ENCODE results near the gene SV2B. TPM values are rescaled to one million over a fixed set of nuclear protein-coding genes. Genes with fewer than 3 reads are reported as not detected.

The SV2B gene
- polyA plus RNA-seq, 2 donors = 0.02 to 0.07 TPM

DNA sequence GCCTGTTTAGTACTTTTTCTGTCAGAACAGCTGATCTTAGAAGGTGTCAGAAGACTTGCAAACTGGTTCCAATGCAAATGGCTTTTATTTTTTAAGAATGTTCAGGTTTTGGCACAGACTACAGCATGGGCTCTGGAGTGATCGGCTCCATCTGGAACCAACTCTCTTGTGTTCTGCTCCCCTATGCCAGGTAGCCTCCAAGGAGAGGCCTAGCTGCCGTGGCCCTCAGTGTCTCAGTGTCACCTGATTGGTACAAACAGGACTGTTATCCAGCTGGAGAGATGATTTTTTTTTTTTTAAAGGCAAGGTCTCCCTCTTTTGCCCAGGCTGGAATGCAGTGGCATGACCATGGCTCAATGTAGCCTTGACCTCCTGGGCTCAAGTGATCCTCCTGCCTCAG is 183.1 kb downstream of the SV2B start:
- WGBS, 2 donors = 78 to 87% methylated on average over 2 of the region's 2 CpGs
- Histone ChIP-seq H3K36me3 (ENCODE audit: control insufficient read depth in 2 of 2, insufficient read depth in 2 of 2, low read length in 1 of 2) (no peaks in the 10 kb centered on the region), H3K4me1 (ENCODE audit: control insufficient read depth in 2 of 2, insufficient read depth in 2 of 2, low read length in 1 of 2) (no peaks in the 10 kb centered on the region), H3K27ac (ENCODE audit: low read depth in 2 of 2, low read length in 1 of 2) (no peak overlapping the region), H3K27me3 (ENCODE audit: control insufficient read depth in 1 of 2, insufficient read depth in 2 of 2, low read length in 2 of 2) (no peaks in the 10 kb centered on the region), H3K4me3 (ENCODE audit: low read depth in 1 of 2, low read length in 2 of 2) (no peak overlapping the region), H3K9me3 (ENCODE audit: control insufficient read depth in 2 of 2, insufficient read depth in 1 of 2, low read depth in 1 of 2, low read length in 1 of 2) (no peaks in the 10 kb centered on the region)

DNA sequence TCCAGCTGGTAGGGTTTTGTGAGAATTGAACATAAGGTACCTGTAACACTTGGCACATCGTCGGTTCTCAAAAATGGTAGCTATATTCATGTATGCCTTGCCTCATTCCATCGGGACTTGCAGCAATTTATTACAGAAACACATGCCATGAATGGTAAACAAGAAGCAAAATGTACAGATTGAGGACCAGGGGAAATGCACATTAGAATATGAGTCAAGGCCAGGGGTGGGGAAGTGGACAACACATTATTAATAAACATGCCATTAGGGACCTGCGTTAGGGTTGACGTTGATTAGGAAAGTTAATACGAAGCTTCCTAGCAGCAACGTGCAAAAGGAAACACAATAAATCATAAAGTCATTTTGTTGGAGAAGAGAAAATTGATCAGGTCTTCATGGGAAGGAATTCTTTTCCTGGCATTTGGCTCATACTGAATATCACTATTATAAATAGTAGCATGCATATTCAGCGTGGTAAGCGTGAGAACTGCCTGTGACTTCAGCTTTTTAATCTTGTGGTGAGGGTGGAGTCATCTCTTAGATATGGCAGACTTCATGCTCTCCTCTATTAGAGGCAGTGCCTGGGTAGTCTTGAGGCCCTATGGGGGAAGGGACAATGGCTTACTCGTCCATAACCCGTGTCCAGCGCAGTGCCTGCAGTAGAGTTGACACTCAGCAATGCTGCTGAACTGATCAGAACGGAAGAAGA is 184.9 kb downstream of the SV2B start:
- WGBS, 2 donors = 80 to 86% methylated on average over 13 of the region's 13 CpGs
- Histone ChIP-seq H3K4me1 (ENCODE audit: control insufficient read depth in 2 of 2, insufficient read depth in 2 of 2, low read length in 1 of 2) (no peaks in the 10 kb centered on the region), H3K9me3 (ENCODE audit: control insufficient read depth in 2 of 2, insufficient read depth in 1 of 2, low read depth in 1 of 2, low read length in 1 of 2) (no peaks in the 10 kb centered on the region), H3K27me3 (ENCODE audit: control insufficient read depth in 1 of 2, insufficient read depth in 2 of 2, low read length in 2 of 2) (no peaks in the 10 kb centered on the region), H3K36me3 (ENCODE audit: control insufficient read depth in 2 of 2, insufficient read depth in 2 of 2, low read length in 1 of 2) (no peaks in the 10 kb centered on the region), H3K4me3 (ENCODE audit: low read depth in 1 of 2, low read length in 2 of 2) (no peak overlapping the region), H3K27ac (ENCODE audit: low read depth in 2 of 2, low read length in 1 of 2) (no peak overlapping the region)

DNA sequence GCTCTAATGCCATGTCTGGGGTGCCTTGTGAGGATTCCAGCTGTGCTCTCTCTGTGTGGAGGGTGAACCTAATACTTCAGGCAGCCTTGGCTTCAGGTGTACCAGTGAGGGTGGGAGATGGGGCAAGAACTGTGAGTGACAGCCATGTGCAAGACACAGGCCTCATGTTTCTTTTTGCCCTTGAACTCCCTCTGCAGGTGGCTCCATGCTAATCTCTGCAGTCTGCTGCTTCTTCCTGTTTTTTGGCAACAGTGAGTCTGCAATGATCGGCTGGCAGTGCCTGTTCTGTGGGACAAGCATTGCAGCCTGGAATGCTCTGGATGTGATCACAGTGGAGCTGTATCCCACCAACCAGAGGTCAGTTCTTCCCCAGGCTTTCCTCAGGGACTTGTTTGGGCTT is 189.3 kb downstream of the SV2B start:
- no peaks in the 10 kb centered on the region for H3K4me1 ChIP-seq (ENCODE audit: control insufficient read depth in 2 of 2, insufficient read depth in 2 of 2, low read length in 1 of 2)
- H3K9me3 ChIP-seq (ENCODE audit: control insufficient read depth in 2 of 2, insufficient read depth in 1 of 2, low read depth in 1 of 2, low read length in 1 of 2) = peaks cover 0 to 2% of the 10 kb centered on the region in 2 donors
- WGBS, 2 donors = 63 to 66% methylated on average over 1 of the region's 1 CpG
- no peak overlapping the region for H3K4me3 ChIP-seq (ENCODE audit: low read depth in 1 of 2, low read length in 2 of 2)
- H3K27me3 ChIP-seq (ENCODE audit: control insufficient read depth in 1 of 2, insufficient read depth in 2 of 2, low read length in 2 of 2) = no peaks in the 10 kb centered on the region
- H3K27ac ChIP-seq (ENCODE audit: low read depth in 2 of 2, low read length in 1 of 2) = no peak overlapping the region
- no peaks in the 10 kb centered on the region for H3K36me3 ChIP-seq (ENCODE audit: control insufficient read depth in 2 of 2, insufficient read depth in 2 of 2, low read length in 1 of 2)

DNA sequence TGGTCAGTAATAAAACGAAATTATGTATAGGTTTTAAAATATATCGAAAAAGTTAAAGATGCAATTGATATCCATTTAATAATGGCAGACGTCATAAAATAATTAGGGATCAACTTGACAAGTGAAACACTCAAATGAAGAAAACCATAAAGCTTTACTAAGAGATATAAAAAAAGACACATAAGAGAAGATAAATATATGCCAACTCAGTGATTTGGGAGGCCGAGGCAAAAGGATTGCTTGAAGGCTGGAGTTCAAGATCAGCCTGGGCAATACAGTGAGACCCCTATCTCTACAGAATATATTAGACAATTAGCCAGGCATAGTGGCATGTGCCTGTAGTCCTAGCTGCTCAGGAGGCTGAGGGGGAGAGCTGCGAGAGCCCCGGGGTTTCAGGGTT is 190.5 kb downstream of the SV2B start:
- no peaks in the 10 kb centered on the region for H3K36me3 ChIP-seq (ENCODE audit: control insufficient read depth in 2 of 2, insufficient read depth in 2 of 2, low read length in 1 of 2)
- H3K4me1 ChIP-seq (ENCODE audit: control insufficient read depth in 2 of 2, insufficient read depth in 2 of 2, low read length in 1 of 2) = no peaks in the 10 kb centered on the region
- WGBS, 2 donors = 92 to 95% methylated on average over 6 of the region's 6 CpGs
- H3K9me3 ChIP-seq (ENCODE audit: control insufficient read depth in 2 of 2, insufficient read depth in 1 of 2, low read depth in 1 of 2, low read length in 1 of 2) = peaks cover 0 to 2% of the 10 kb centered on the region in 2 donors
- H3K27ac ChIP-seq (ENCODE audit: low read depth in 2 of 2, low read length in 1 of 2) = no peak overlapping the region
- H3K4me3 ChIP-seq (ENCODE audit: low read depth in 1 of 2, low read length in 2 of 2) = no peak overlapping the region
- no peaks in the 10 kb centered on the region for H3K27me3 ChIP-seq (ENCODE audit: control insufficient read depth in 1 of 2, insufficient read depth in 2 of 2, low read length in 2 of 2)

DNA sequence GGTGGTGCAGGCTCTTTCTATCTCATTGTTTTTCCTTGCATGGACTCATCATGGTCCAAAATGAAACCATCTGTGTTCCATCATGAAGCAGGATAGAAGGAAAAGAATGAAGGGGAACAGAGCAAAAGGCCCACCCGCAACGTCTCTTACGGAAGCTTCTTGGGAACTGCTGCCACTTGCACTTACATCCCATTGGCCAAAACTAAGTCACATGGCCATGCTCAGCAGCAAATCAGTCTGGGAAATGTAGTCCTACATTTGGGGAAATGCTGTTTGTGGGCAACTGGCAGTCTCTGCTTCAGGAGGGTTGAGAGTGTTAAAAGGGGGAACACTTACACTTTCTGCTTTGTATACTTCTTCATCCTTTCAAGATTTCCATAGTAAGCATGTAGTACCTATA is 191.6 kb downstream of the SV2B start:
- 54 to 69% methylated on average over 3 of the region's 3 CpGs for WGBS, 2 donors
- no peaks in the 10 kb centered on the region for H3K4me1 ChIP-seq (ENCODE audit: control insufficient read depth in 2 of 2, insufficient read depth in 2 of 2, low read length in 1 of 2)
- H3K4me3 ChIP-seq (ENCODE audit: low read depth in 1 of 2, low read length in 2 of 2) = no peak overlapping the region
- peaks cover 0 to 2% of the 10 kb centered on the region in 2 donors for H3K9me3 ChIP-seq (ENCODE audit: control insufficient read depth in 2 of 2, insufficient read depth in 1 of 2, low read depth in 1 of 2, low read length in 1 of 2)
- H3K27me3 ChIP-seq (ENCODE audit: control insufficient read depth in 1 of 2, insufficient read depth in 2 of 2, low read length in 2 of 2) = no peaks in the 10 kb centered on the region
- no peaks in the 10 kb centered on the region for H3K36me3 ChIP-seq (ENCODE audit: control insufficient read depth in 2 of 2, insufficient read depth in 2 of 2, low read length in 1 of 2)
- H3K27ac ChIP-seq (ENCODE audit: low read depth in 2 of 2, low read length in 1 of 2) = no peak overlapping the region

DNA sequence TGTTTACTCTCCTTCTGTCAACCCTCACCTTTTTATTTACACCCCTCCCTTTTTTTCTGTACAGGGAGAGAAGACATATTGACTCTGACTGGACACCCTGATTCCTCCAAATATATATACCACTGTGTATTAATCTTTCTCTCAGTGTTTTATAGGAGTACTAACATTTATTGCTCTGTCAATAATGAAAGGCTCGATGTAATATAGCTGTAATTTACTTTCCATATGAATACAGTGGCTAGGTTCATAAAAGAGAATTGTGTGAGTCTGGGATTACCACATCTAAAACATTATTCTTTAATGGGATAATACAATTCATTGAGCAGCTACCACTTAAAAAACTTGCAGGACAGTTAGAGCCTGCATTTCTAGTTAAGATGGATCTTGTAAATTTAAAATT is 194.3 kb downstream of the SV2B start:
- 62 to 65% methylated on average over 1 of the region's 1 CpG for WGBS, 2 donors
- H3K27me3 ChIP-seq (ENCODE audit: control insufficient read depth in 1 of 2, insufficient read depth in 2 of 2, low read length in 2 of 2) = no peaks in the 10 kb centered on the region
- H3K36me3 ChIP-seq (ENCODE audit: control insufficient read depth in 2 of 2, insufficient read depth in 2 of 2, low read length in 1 of 2) = no peaks in the 10 kb centered on the region
- peaks cover 0 to 2% of the 10 kb centered on the region in 2 donors for H3K9me3 ChIP-seq (ENCODE audit: control insufficient read depth in 2 of 2, insufficient read depth in 1 of 2, low read depth in 1 of 2, low read length in 1 of 2)
- H3K27ac ChIP-seq (ENCODE audit: low read depth in 2 of 2, low read length in 1 of 2) = no peak overlapping the region
- H3K4me1 ChIP-seq (ENCODE audit: control insufficient read depth in 2 of 2, insufficient read depth in 2 of 2, low read length in 1 of 2) = no peaks in the 10 kb centered on the region
- H3K4me3 ChIP-seq (ENCODE audit: low read depth in 1 of 2, low read length in 2 of 2) = no peak overlapping the region

DNA sequence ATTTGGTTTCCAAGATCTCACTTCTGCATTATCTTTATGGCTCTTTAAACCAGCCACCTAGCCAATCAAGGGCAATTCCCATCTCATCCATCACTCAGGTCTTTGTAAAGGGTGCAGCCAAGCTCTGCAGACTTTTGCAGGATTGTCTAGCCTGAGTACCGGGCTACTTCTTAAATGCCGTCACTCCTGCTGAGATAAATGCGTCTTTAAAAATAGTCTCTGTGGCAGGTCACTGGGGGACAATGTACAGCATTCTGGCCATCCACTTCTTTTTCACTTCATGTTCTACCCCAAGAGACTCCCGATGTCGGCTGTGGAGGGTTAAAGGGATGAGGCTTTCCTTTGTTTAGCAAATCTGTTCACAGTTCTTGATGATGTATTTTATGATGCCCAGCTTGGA is 194.7 kb downstream of the SV2B start:
- 72 to 77% methylated on average over 5 of the region's 5 CpGs for WGBS, 2 donors
- H3K27me3 ChIP-seq (ENCODE audit: control insufficient read depth in 1 of 2, insufficient read depth in 2 of 2, low read length in 2 of 2) = no peaks in the 10 kb centered on the region
- peaks cover 0 to 2% of the 10 kb centered on the region in 2 donors for H3K9me3 ChIP-seq (ENCODE audit: control insufficient read depth in 2 of 2, insufficient read depth in 1 of 2, low read depth in 1 of 2, low read length in 1 of 2)
- no peak overlapping the region for H3K4me3 ChIP-seq (ENCODE audit: low read depth in 1 of 2, low read length in 2 of 2)
- H3K36me3 ChIP-seq (ENCODE audit: control insufficient read depth in 2 of 2, insufficient read depth in 2 of 2, low read length in 1 of 2) = no peaks in the 10 kb centered on the region
- H3K4me1 ChIP-seq (ENCODE audit: control insufficient read depth in 2 of 2, insufficient read depth in 2 of 2, low read length in 1 of 2) = no peaks in the 10 kb centered on the region
- H3K27ac ChIP-seq (ENCODE audit: low read depth in 2 of 2, low read length in 1 of 2) = no peak overlapping the region

DNA sequence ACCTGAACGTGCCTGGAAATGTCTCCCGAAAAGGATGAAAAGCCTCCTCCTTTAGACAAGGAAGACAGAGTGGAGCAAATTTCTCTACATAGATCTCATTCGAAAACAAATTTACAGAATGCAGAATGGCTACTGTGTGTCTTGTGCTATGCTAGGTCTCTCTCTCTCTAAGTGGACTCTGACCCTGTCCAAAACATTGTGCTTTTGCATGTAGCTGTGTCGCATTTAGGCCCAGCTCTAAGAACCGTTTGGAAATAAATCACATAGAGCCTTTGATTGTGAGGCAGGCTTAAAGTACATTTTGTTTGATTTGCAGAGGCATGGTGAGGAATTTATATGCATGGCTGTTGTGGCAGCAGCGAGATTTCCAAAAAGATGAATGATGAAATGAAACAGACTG is 198.0 kb downstream of the SV2B start:
- no peaks in the 10 kb centered on the region for H3K27me3 ChIP-seq (ENCODE audit: control insufficient read depth in 1 of 2, insufficient read depth in 2 of 2, low read length in 2 of 2)
- WGBS, 2 donors = 77% methylated on average over 6 of the region's 6 CpGs
- H3K27ac ChIP-seq (ENCODE audit: low read depth in 2 of 2, low read length in 1 of 2) = no peak overlapping the region
- no peaks in the 10 kb centered on the region for H3K4me1 ChIP-seq (ENCODE audit: control insufficient read depth in 2 of 2, insufficient read depth in 2 of 2, low read length in 1 of 2)
- H3K9me3 ChIP-seq (ENCODE audit: control insufficient read depth in 2 of 2, insufficient read depth in 1 of 2, low read depth in 1 of 2, low read length in 1 of 2) = no peaks in the 10 kb centered on the region
- H3K4me3 ChIP-seq (ENCODE audit: low read depth in 1 of 2, low read length in 2 of 2) = no peak overlapping the region
- H3K36me3 ChIP-seq (ENCODE audit: control insufficient read depth in 2 of 2, insufficient read depth in 2 of 2, low read length in 1 of 2) = no peaks in the 10 kb centered on the region

DNA sequence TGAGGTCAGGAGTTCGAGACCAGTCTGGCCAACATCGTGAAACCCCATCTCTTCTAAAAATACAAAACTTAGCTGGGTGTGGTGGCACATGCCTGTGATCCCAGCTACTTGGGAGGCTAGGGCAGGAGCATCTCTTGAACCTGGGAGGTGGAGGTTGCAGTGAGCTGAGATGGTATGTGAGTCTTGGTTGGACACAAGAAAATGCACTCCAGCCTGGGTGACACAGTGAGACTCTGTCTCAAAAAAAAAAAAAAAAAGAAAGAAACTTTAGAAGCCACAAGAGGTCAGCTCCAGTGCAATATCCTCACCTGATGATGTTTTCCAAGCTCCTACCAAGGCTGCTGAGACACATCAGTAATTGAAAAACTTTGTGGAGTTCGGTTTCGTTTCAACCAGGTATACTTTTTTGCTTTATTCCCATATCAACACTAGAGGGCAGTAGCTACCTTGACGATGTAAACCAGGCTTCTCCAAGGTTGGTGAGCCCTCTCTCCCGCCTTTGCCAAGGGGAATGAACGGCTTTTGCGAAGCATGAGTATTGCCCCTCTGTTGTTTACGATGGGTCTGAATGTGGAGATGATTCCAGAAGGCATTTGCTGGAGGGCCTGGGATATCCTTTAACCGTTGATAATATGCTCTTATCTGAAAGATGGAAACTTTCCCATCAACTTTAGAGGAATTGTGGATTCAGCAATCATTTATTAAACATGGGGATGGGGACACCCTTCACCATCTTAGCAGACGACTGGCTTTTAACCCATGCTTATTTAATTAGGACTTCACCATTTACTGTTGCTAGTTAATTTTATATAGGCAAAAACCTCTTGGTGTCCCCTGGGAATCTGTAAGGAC is 202.8 kb downstream of the SV2B start:
- Histone ChIP-seq H3K27ac (ENCODE audit: low read depth in 2 of 2, low read length in 1 of 2) (no peak overlapping the region), H3K36me3 (ENCODE audit: control insufficient read depth in 2 of 2, insufficient read depth in 2 of 2, low read length in 1 of 2) (no peaks in the 10 kb centered on the region), H3K4me1 (ENCODE audit: control insufficient read depth in 2 of 2, insufficient read depth in 2 of 2, low read length in 1 of 2) (no peaks in the 10 kb centered on the region), H3K9me3 (ENCODE audit: control insufficient read depth in 2 of 2, insufficient read depth in 1 of 2, low read depth in 1 of 2, low read length in 1 of 2) (no peaks in the 10 kb centered on the region), H3K27me3 (ENCODE audit: control insufficient read depth in 1 of 2, insufficient read depth in 2 of 2, low read length in 2 of 2) (no peaks in the 10 kb centered on the region), H3K4me3 (ENCODE audit: low read depth in 1 of 2, low read length in 2 of 2) (no peak overlapping the region)
- WGBS, 2 donors = 19 to 21% methylated on average over 11 of the region's 11 CpGs
